K562 (cell line): ENCODE results near the gene TMEM176B.

Source experiments
- ADNP ChIP-seq: fragments of 200-800 bp; sonication (Bioruptor generic); IDR thresholded peaks from 2 replicates; pipeline ENCODE4 v1.6.1; 2016; ENCODE audit warnings: missing genetic modification characterization, missing compliant biosample characterization
- CTCF ChIP-seq, 3 experiments: IDR thresholded peaks in 2 of 3; conservative IDR thresholded peaks in 1 of 3; 2 replicates each; pipeline ENCODE4 v1.5.1; 2011 to 2012; ENCODE audit warnings: low read length in 3 of 3, mild to moderate bottlenecking in 3 of 3, control low read depth in 2 of 3, improper control_type of control experiment in 1 of 3, inconsistent platforms in 1 of 3, low read depth in 1 of 3, mixed read lengths in 1 of 3, moderate library complexity in 1 of 3; ENCODE audit not compliant: insufficient read depth in 2 of 3
- EGR1 ChIP-seq: fragments of 450-650 bp; conservative IDR thresholded peaks from 2 replicates; pipeline ENCODE4 v1.6.1; 2017; ENCODE audit warnings: mild to moderate bottlenecking
- FOXA1 ChIP-seq: fragments of 450-650 bp; IDR thresholded peaks from 2 replicates; pipeline ENCODE4 v1.6.1; 2016; ENCODE audit warnings: mild to moderate bottlenecking, borderline replicate concordance
- GABPB1 ChIP-seq: sonication (generic); formaldehyde crosslinking; IDR thresholded peaks from 2 replicates; pipeline ENCODE4 v1.8.0; 2022; ENCODE audit warnings: mild to moderate bottlenecking, missing genetic modification reagents
- GATAD2B ChIP-seq: fragments of 450-650 bp; IDR thresholded peaks from 2 replicates; pipeline ENCODE4 v1.6.1; 2017; ENCODE audit warnings: mild to moderate bottlenecking, borderline replicate concordance
- MXI1 ChIP-seq: IDR thresholded peaks from 2 replicates; pipeline ENCODE4 v1.6.1; 2011; ENCODE audit warnings: low read depth, mild to moderate bottlenecking, improper control_type of control experiment, low read length
- MYC ChIP-seq, 2 experiments: fragments of 250-450 bp in 1 of 2; sonication (Bioruptor Pico) in 1 of 2; IDR thresholded peaks; 2 replicates each; pipeline versions ENCODE4 v1.5.1 to v1.6.1; 2012 to 2021; ENCODE audit warnings: low read depth in 2 of 2, borderline replicate concordance in 1 of 2, improper control_type of control experiment in 1 of 2, low read length in 1 of 2, mild to moderate bottlenecking in 1 of 2, moderate library complexity in 1 of 2
- RBM17 ChIP-seq: fragments of 200-400 bp; formaldehyde crosslinking; IDR thresholded peaks from 2 replicates; pipeline ENCODE4 v1.6.1; 2017; ENCODE audit warnings: low read depth, mild to moderate bottlenecking, low read length, borderline replicate concordance
- ZBTB7A ChIP-seq: IDR thresholded peaks from 2 replicates; pipeline ENCODE4 v1.6.1; 2011; ENCODE audit warnings: low read depth, mild to moderate bottlenecking, low read length, moderate library complexity, borderline replicate concordance; ENCODE audit not compliant: control insufficient read depth
- TF ChIP-seq, protein P1 (sequence below): sonication (generic); formaldehyde crosslinking; IDR thresholded peaks from 2 replicates; pipeline ENCODE4 v1.8.0; 2022; ENCODE audit warnings: mild to moderate bottlenecking, missing genetic modification reagents

DNA sequence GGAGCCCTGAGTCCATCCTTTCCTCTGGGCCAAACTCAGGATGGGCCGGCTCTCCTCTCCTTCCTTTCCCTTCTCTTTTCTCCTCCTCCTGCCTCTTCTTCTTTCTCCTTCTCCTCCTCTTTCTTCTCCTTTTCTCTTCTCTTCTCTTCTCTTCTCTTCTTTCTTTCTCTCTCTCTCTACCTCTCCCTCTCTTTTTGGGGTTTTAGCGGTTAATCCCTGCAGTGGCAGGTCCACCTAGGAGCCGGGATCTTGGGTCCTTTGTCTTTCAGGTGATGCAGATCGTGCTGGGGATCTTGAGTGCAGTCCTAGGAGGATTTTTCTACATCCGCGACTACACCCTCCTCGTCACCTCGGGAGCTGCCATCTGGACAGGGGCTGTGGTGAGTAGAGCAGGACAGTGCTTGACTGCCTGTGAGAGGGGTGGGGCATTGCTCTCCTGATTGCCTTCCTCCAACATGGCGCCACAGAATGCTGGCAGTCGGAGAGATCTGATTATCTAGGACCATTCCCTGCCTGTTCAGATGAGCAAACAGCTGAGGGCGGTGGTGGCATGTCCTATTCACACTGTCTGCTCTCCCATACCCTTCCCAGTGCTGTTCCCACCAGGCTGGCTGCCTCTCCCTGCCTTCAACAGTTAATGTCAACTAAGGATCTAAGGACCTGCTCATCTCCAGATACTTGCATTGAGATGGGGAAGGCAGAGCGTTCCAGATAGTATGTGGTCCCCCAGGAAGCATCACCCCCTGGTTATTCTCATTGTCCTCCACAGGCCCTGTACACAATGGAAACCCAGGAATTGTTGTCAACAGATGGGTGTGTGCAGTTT lies 2.0 kb upstream of the TMEM176B start:
- TF ChIP-seq CTCF (IDR thresholded peaks at IDR 0.05 in 2 of 3, conservative IDR thresholded peaks at IDR 0.05 in 1 of 3; ENCODE audit: insufficient read depth in 2 of 3, low read depth in 1 of 3, low read length in 3 of 3) (no peak), EGR1 (no peak), GABPB1 (CRISPR knock-in tag) (no peak), MXI1 (no peak), ADNP (tag) (no peak), MYC (IDR thresholded peaks at IDR 0.05; ENCODE audit: low read depth, low read length) (no peak), MYC (CRISPR knock-in tag; IDR thresholded peaks at IDR 0.05; ENCODE audit: borderline replicate concordance, low read depth) (no peak), FOXA1 (no peak), GATAD2B (no peak), RBM17 (no peak), ZBTB7A (no peak)
- TF ChIP-seq, protein P1, sequence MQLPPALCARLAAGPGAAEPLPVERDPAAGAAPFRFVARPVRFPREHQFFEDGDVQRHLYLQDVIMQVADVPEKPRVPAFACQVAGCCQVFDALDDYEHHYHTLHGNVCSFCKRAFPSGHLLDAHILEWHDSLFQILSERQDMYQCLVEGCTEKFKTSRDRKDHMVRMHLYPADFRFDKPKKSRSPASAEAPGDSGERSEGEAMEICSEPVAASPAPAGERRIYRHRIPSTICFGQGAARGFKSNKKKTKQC (CRISPR knock-in tag): no peak
